Activated CD4-positive, alpha-beta T cell treated with anti-CD3 and anti-CD28 coated beads for 48 hours (primary cell): Measurements from ENCODE around the gene KDM5B.

Experiments used
- DNase-seq: peaks from one replicate; pipeline ENCODE4 v3.0.0-alpha.2; 2020

Gene KDM5B

GRCh38 chr1:202710070-202711045 lies 97.9 kb downstream of the KDM5B start, which contains the start of gene SYT2:
TSS of gene SYT2 (minus strand) at chr1:202710454. CDS start at chr1:202605772, 104,682 bp downstream.
- peak; percentile 47 for DNase-seq

GRCh38 chr1:202709276-202710041 lies 98.8 kb downstream of the KDM5B start:
- no peak for DNase-seq

GRCh38 chr1:202708456-202709275 lies 99.6 kb downstream of the KDM5B start:
- DNase-seq, result no peak

GRCh38 chr1:202706851-202707250 lies 101.4 kb downstream of the KDM5B start:
- DNase-seq, result no peak

- DNase-seq, result no peak
These were observed 103.6 kb downstream of the KDM5B start for GRCh38 chr1:202704601-202705000.

GRCh38 chr1:202703191-202703590 lies 105.0 kb downstream of the KDM5B start:
- no peak for DNase-seq

GRCh38 chr1:202702088-202702487 lies 106.1 kb downstream of the KDM5B start:
- no peak for DNase-seq

GRCh38 chr1:202701200-202701599 lies 107.0 kb downstream of the KDM5B start:
- DNase-seq, result no peak

GRCh38 chr1:202700061-202700460 lies 108.2 kb downstream of the KDM5B start:
- no peak for DNase-seq

- DNase-seq, result no peak
These were observed 109.9 kb downstream of the KDM5B start for GRCh38 chr1:202698276-202698675.

- no peak for DNase-seq
These were observed 111.2 kb downstream of the KDM5B start for GRCh38 chr1:202697038-202697437.

- DNase-seq, result no peak
These were observed 113.9 kb downstream of the KDM5B start for GRCh38 chr1:202694314-202694713.

GRCh38 chr1:202692959-202693555 lies 115.2 kb downstream of the KDM5B start:
- peak; percentile 77 for DNase-seq

GRCh38 chr1:202691816-202692215 lies 116.4 kb downstream of the KDM5B start:
- DNase-seq, result no peak

GRCh38 chr1:202689493-202690342 lies 118.5 kb downstream of the KDM5B start:
- DNase-seq, result no peak

- no peak for DNase-seq
These were observed 119.1 kb downstream of the KDM5B start for GRCh38 chr1:202689082-202689481.

- DNase-seq, result no peak
These were observed 119.8 kb downstream of the KDM5B start for GRCh38 chr1:202688401-202688800.

- DNase-seq, result no peak
These were observed 120.4 kb downstream of the KDM5B start for GRCh38 chr1:202687798-202688197.

GRCh38 chr1:202687370-202687769 lies 120.9 kb downstream of the KDM5B start:
- no peak for DNase-seq

- DNase-seq, result no peak
These were observed 122.6 kb downstream of the KDM5B start for GRCh38 chr1:202685641-202686040.

GRCh38 chr1:202684716-202685115 lies 123.5 kb downstream of the KDM5B start:
- DNase-seq, result no peak
